ENCODE data around the gene IL25.

- TF ChIP-seq EP300 (IDR thresholded peaks at IDR 0.05; ENCODE audit: borderline replicate concordance in 1 of 2, low read depth in 2 of 2, low read length in 2 of 2), result no peak
- no peak for TF ChIP-seq RFX5 (IDR thresholded peaks at IDR 0.05; ENCODE audit: borderline replicate concordance, low read depth, low read length)
- no peak for TF ChIP-seq CHD2 (IDR thresholded peaks at IDR 0.05; ENCODE audit: low read length)
- no peak for TF ChIP-seq E2F6 (IDR thresholded peaks at IDR 0.05)
- no peak for TF ChIP-seq CTCF (IDR thresholded peaks at IDR 0.05; ENCODE audit: control extremely low read depth in 1 of 3, insufficient read depth in 1 of 3, low read depth in 1 of 3, low read length in 3 of 3)
- TF ChIP-seq SRF (IDR thresholded peaks at IDR 0.05; ENCODE audit: low read depth, low read length), result no peak
- no peak for TF ChIP-seq TEAD4 (IDR thresholded peaks at IDR 0.05; ENCODE audit: low read depth, low read length)
- no peak for TF ChIP-seq ZNF274 (IDR thresholded peaks at IDR 0.05; ENCODE audit: borderline replicate concordance, extremely low read depth, low read length)
- TF ChIP-seq POLR2AphosphoS5 (IDR thresholded peaks at IDR 0.05; ENCODE audit: low read depth, low read length), result no peak
- TF ChIP-seq CEBPB (IDR thresholded peaks at IDR 0.05; ENCODE audit: low read depth, low read length), result no peak
- TF ChIP-seq MAFK (IDR thresholded peaks at IDR 0.05; ENCODE audit: low read depth, low read length), result no peak
- no peak for TF ChIP-seq KDM5A (IDR thresholded peaks at IDR 0.05; ENCODE audit: low read length)
- no peak; a peak in 1 of 3 replicates for TF ChIP-seq POLR2A (IDR thresholded peaks at IDR 0.05; ENCODE audit: control extremely low read depth in 1 of 2, low read depth in 2 of 2, low read length in 2 of 2)
Observed at GRCh38 chr14:23355871-23356435, 16.7 kb upstream of the IL25 start.

Data from H1 (cell line).